ENCODE data around the gene PDHX. TPM values are rescaled to one million over a fixed set of nuclear protein-coding genes. Genes with fewer than 3 reads are reported as not detected.
"Not testable (repeated sequence)": the region's sequence is repeated elsewhere in the genome, so short reads cannot be mapped to it uniquely, and the experiment has no call there.

PDHX gene
- total RNA-seq, 1 donor from 2014 or later: 27.1 TPM

- H3K4me3 ChIP-seq (ENCODE audit: low read length in 3 of 3): no peak overlapping the region
- H3K9ac ChIP-seq (ENCODE audit: low read depth in 1 of 3, low read length in 3 of 3): no peak overlapping the region
- H3K27ac ChIP-seq (ENCODE audit: low read depth, low read length): no peak overlapping the region
- no peaks in the 10 kb centered on the region for H3K27me3 ChIP-seq (ENCODE audit: control insufficient read depth in 3 of 3, insufficient read depth in 3 of 3, low read length in 3 of 3)
- H3K36me3 ChIP-seq (ENCODE audit: control insufficient read depth in 3 of 3, insufficient read depth in 3 of 3, low read length in 3 of 3): peaks cover 0 to 14% (median 3%) of the 10 kb centered on the region in 3 donors
- H3K9me3 ChIP-seq (ENCODE audit: control insufficient read depth in 3 of 3, low read length in 3 of 3): no peaks in the 10 kb centered on the region
- no peaks in the 10 kb centered on the region for H3K4me1 ChIP-seq (ENCODE audit: control insufficient read depth in 3 of 3, insufficient read depth in 3 of 3, low read length in 3 of 3)
Measured at GRCh38 chr11:34890812-34891211, 25.6 kb upstream of the PDHX start.

- Histone ChIP-seq H3K27me3 (ENCODE audit: control insufficient read depth in 3 of 3, insufficient read depth in 3 of 3, low read length in 3 of 3) (no peaks in the 10 kb centered on the region), H3K4me1 (ENCODE audit: control insufficient read depth in 3 of 3, insufficient read depth in 3 of 3, low read length in 3 of 3) (no peaks in the 10 kb centered on the region), H3K27ac (ENCODE audit: low read depth, low read length) (no peak overlapping the region), H3K9me3 (ENCODE audit: control insufficient read depth in 3 of 3, low read length in 3 of 3) (no peaks in the 10 kb centered on the region), H3K36me3 (ENCODE audit: control insufficient read depth in 3 of 3, insufficient read depth in 3 of 3, low read length in 3 of 3) (peaks cover 0 to 12% (median 3%) of the 10 kb centered on the region in 3 donors), H3K9ac (ENCODE audit: low read depth in 1 of 3, low read length in 3 of 3) (no peak overlapping the region), H3K4me3 (ENCODE audit: low read length in 3 of 3) (no peak overlapping the region)
Measured at GRCh38 chr11:34891611-34892010, 24.8 kb upstream of the PDHX start.

GRCh38 chr11:34893416-34893815 is 23.0 kb upstream of the PDHX start:
- no peaks in the 10 kb centered on the region for H3K4me1 ChIP-seq (ENCODE audit: control insufficient read depth in 3 of 3, insufficient read depth in 3 of 3, low read length in 3 of 3)
- no peak overlapping the region for H3K27ac ChIP-seq (ENCODE audit: low read depth, low read length)
- no peaks in the 10 kb centered on the region for H3K27me3 ChIP-seq (ENCODE audit: control insufficient read depth in 3 of 3, insufficient read depth in 3 of 3, low read length in 3 of 3)
- no peak overlapping the region for H3K4me3 ChIP-seq (ENCODE audit: low read length in 3 of 3)
- peaks cover 0 to 2% (median 0%) of the 10 kb centered on the region in 3 donors for H3K36me3 ChIP-seq (ENCODE audit: control insufficient read depth in 3 of 3, insufficient read depth in 3 of 3, low read length in 3 of 3)
- no peak overlapping the region for H3K9ac ChIP-seq (ENCODE audit: low read depth in 1 of 3, low read length in 3 of 3)
- H3K9me3 ChIP-seq (ENCODE audit: control insufficient read depth in 3 of 3, low read length in 3 of 3): no peaks in the 10 kb centered on the region

GRCh38 chr11:34896191-34896590 is 20.2 kb upstream of the PDHX start:
- not testable (repeated sequence) for H3K27ac ChIP-seq (ENCODE audit: low read depth, low read length); H3K4me3 ChIP-seq (ENCODE audit: low read length in 3 of 3); H3K4me1 ChIP-seq (ENCODE audit: control insufficient read depth in 3 of 3, insufficient read depth in 3 of 3, low read length in 3 of 3); H3K36me3 ChIP-seq (ENCODE audit: control insufficient read depth in 3 of 3, insufficient read depth in 3 of 3, low read length in 3 of 3); H3K27me3 ChIP-seq (ENCODE audit: control insufficient read depth in 3 of 3, insufficient read depth in 3 of 3, low read length in 3 of 3); H3K9ac ChIP-seq (ENCODE audit: low read depth in 1 of 3, low read length in 3 of 3)
- H3K9me3 ChIP-seq (ENCODE audit: control insufficient read depth in 3 of 3, low read length in 3 of 3): peaks cover 3 to 11% (median 6%) of the 10 kb centered on the region in 3 donors

GRCh38 chr11:34897171-34897870 is 19.1 kb upstream of the PDHX start:
- H3K4me1 ChIP-seq (ENCODE audit: control insufficient read depth in 3 of 3, insufficient read depth in 3 of 3, low read length in 3 of 3): no peaks in the 10 kb centered on the region
- H3K9ac ChIP-seq (ENCODE audit: low read depth in 1 of 3, low read length in 3 of 3): no peak overlapping the region
- no peak overlapping the region for H3K27ac ChIP-seq (ENCODE audit: low read depth, low read length)
- H3K27me3 ChIP-seq (ENCODE audit: control insufficient read depth in 3 of 3, insufficient read depth in 3 of 3, low read length in 3 of 3): no peaks in the 10 kb centered on the region
- H3K9me3 ChIP-seq (ENCODE audit: control insufficient read depth in 3 of 3, low read length in 3 of 3): peaks cover 3 to 11% (median 6%) of the 10 kb centered on the region in 3 donors
- H3K36me3 ChIP-seq (ENCODE audit: control insufficient read depth in 3 of 3, insufficient read depth in 3 of 3, low read length in 3 of 3): peaks cover 0 to 5% (median 0%) of the 10 kb centered on the region in 3 donors
- no peak overlapping the region for H3K4me3 ChIP-seq (ENCODE audit: low read length in 3 of 3)

- Histone ChIP-seq H3K27ac (ENCODE audit: low read depth, low read length) (no peak overlapping the region), H3K9ac (ENCODE audit: low read depth in 1 of 3, low read length in 3 of 3) (no peak overlapping the region), H3K9me3 (ENCODE audit: control insufficient read depth in 3 of 3, low read length in 3 of 3) (peaks cover 3 to 11% (median 6%) of the 10 kb centered on the region in 3 donors), H3K4me3 (ENCODE audit: low read length in 3 of 3) (no peak overlapping the region), H3K27me3 (ENCODE audit: control insufficient read depth in 3 of 3, insufficient read depth in 3 of 3, low read length in 3 of 3) (no peaks in the 10 kb centered on the region), H3K36me3 (ENCODE audit: control insufficient read depth in 3 of 3, insufficient read depth in 3 of 3, low read length in 3 of 3) (peaks cover 0 to 5% (median 0%) of the 10 kb centered on the region in 3 donors), H3K4me1 (ENCODE audit: control insufficient read depth in 3 of 3, insufficient read depth in 3 of 3, low read length in 3 of 3) (peaks cover 0 to 8% (median 0%) of the 10 kb centered on the region in 3 donors)
Measured at GRCh38 chr11:34898474-34898873, 17.9 kb upstream of the PDHX start.

GRCh38 chr11:34899633-34900016 is 16.8 kb upstream of the PDHX start:
- H3K27me3 ChIP-seq (ENCODE audit: control insufficient read depth in 3 of 3, insufficient read depth in 3 of 3, low read length in 3 of 3): no peaks in the 10 kb centered on the region
- peaks cover 0 to 8% (median 0%) of the 10 kb centered on the region in 3 donors for H3K4me1 ChIP-seq (ENCODE audit: control insufficient read depth in 3 of 3, insufficient read depth in 3 of 3, low read length in 3 of 3)
- no peak overlapping the region for H3K9ac ChIP-seq (ENCODE audit: low read depth in 1 of 3, low read length in 3 of 3)
- peaks cover 0 to 5% (median 0%) of the 10 kb centered on the region in 3 donors for H3K36me3 ChIP-seq (ENCODE audit: control insufficient read depth in 3 of 3, insufficient read depth in 3 of 3, low read length in 3 of 3)
- no peak overlapping the region for H3K27ac ChIP-seq (ENCODE audit: low read depth, low read length)
- peak overlapping the region in 1 of 3 donors; percentile 7 for H3K4me3 ChIP-seq (ENCODE audit: low read length in 3 of 3)
- H3K9me3 ChIP-seq (ENCODE audit: control insufficient read depth in 3 of 3, low read length in 3 of 3): peaks cover 3 to 11% (median 6%) of the 10 kb centered on the region in 3 donors

- Histone ChIP-seq H3K27ac (ENCODE audit: low read depth, low read length) (no peak overlapping the region), H3K27me3 (ENCODE audit: control insufficient read depth in 3 of 3, insufficient read depth in 3 of 3, low read length in 3 of 3) (no peaks in the 10 kb centered on the region), H3K4me3 (ENCODE audit: low read length in 3 of 3) (no peak overlapping the region), H3K9ac (ENCODE audit: low read depth in 1 of 3, low read length in 3 of 3) (no peak overlapping the region), H3K9me3 (ENCODE audit: control insufficient read depth in 3 of 3, low read length in 3 of 3) (peaks cover 1 to 8% (median 6%) of the 10 kb centered on the region in 3 donors), H3K36me3 (ENCODE audit: control insufficient read depth in 3 of 3, insufficient read depth in 3 of 3, low read length in 3 of 3) (peaks cover 0 to 5% (median 0%) of the 10 kb centered on the region in 3 donors), H3K4me1 (ENCODE audit: control insufficient read depth in 3 of 3, insufficient read depth in 3 of 3, low read length in 3 of 3) (peaks cover 12 to 44% (median 17%) of the 10 kb centered on the region in 3 donors)
Measured at GRCh38 chr11:34904421-34904955, 11.9 kb upstream of the PDHX start.

- Histone ChIP-seq H3K9me3 (ENCODE audit: control insufficient read depth in 3 of 3, low read length in 3 of 3) (no peaks in the 10 kb centered on the region), H3K4me1 (ENCODE audit: control insufficient read depth in 3 of 3, insufficient read depth in 3 of 3, low read length in 3 of 3) (peaks cover 20 to 52% (median 28%) of the 10 kb centered on the region in 3 donors), H3K27ac (ENCODE audit: low read depth, low read length) (no peak overlapping the region), H3K36me3 (ENCODE audit: control insufficient read depth in 3 of 3, insufficient read depth in 3 of 3, low read length in 3 of 3) (no peaks in the 10 kb centered on the region), H3K9ac (ENCODE audit: low read depth in 1 of 3, low read length in 3 of 3) (no peak overlapping the region), H3K4me3 (ENCODE audit: low read length in 3 of 3) (no peak overlapping the region), H3K27me3 (ENCODE audit: control insufficient read depth in 3 of 3, insufficient read depth in 3 of 3, low read length in 3 of 3) (no peaks in the 10 kb centered on the region)
Measured at GRCh38 chr11:34905666-34906065, 10.8 kb upstream of the PDHX start.

- no peak overlapping the region for H3K4me3 ChIP-seq (ENCODE audit: low read length in 3 of 3)
- H3K36me3 ChIP-seq (ENCODE audit: control insufficient read depth in 3 of 3, insufficient read depth in 3 of 3, low read length in 3 of 3): peaks cover 0 to 4% (median 0%) of the 10 kb centered on the region in 3 donors
- H3K27me3 ChIP-seq (ENCODE audit: control insufficient read depth in 3 of 3, insufficient read depth in 3 of 3, low read length in 3 of 3): no peaks in the 10 kb centered on the region
- no peaks in the 10 kb centered on the region for H3K9me3 ChIP-seq (ENCODE audit: control insufficient read depth in 3 of 3, low read length in 3 of 3)
- no peak overlapping the region for H3K9ac ChIP-seq (ENCODE audit: low read depth in 1 of 3, low read length in 3 of 3)
- peaks cover 21 to 48% (median 30%) of the 10 kb centered on the region in 3 donors for H3K4me1 ChIP-seq (ENCODE audit: control insufficient read depth in 3 of 3, insufficient read depth in 3 of 3, low read length in 3 of 3)
- H3K27ac ChIP-seq (ENCODE audit: low read depth, low read length): no peak overlapping the region
Measured at GRCh38 chr11:34907934-34908593, 8.4 kb upstream of the PDHX start.
